Erythroblast (primary cell): ENCODE data around the gene JUNB.

Experiments
- DNase-seq, 2 experiments: peaks; one replicate each; lab custom pipeline; 2025; lab: John Stamatoyannopoulos, UW
- GATA1 ChIP-seq: IDR thresholded peaks from 2 replicates; pipeline ENCODE4 v1.6.1; 2011; ENCODE audit warnings: low read depth, mild to moderate bottlenecking, control low read depth, low read length, moderate library complexity
- POLR2A ChIP-seq: IDR thresholded peaks from 2 replicates; pipeline ENCODE4 v1.6.1; 2011; ENCODE audit warnings: mild to moderate bottlenecking, low read length

The JUNB gene

DNA sequence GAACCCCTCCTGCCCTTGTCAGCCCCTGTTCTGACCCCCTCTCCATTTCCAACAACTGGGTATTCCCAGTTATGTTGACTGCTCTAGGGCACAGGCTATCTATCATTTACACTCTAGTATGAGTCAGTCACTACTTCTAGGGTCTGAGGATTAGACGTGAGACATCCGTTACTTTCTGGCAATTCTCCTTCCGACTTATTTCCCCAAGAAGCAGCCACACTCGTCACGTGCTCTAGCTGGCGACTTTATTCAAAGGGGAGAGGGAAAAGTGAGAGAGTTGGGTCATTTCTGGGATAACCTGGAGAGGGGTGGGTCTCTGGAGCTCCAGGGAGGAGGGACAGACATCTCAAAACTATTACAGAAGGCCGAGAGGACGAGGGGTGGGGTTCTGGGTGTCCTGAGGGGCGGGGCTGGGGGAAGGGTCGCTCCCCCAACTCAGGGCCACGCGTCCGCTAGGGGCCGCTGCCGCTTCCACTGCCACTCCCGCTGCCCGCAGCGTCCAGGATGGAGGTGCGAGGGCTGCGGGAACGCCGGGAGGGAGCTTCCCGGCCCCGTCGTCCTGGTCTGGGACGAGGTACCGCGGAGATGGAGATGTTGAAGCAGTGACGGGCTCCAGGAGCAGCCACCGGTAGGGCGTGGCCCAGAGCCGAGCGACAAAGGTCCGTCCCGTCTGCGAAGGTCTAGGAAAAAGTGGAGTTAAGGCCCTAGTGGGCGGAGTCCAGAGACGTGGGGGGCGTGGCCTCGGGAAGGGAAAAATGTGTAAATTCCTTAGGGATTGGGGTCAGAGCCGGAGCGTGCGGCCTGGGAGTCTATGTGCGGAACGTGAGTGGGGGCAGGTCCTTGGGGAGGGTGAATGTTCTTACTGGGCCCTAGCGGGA is 34.2 kb downstream of the JUNB start:
- DNase-seq, result peak; percentile 44 to 55
- TF ChIP-seq GATA1, result no peak
- no peak for TF ChIP-seq POLR2A

DNA sequence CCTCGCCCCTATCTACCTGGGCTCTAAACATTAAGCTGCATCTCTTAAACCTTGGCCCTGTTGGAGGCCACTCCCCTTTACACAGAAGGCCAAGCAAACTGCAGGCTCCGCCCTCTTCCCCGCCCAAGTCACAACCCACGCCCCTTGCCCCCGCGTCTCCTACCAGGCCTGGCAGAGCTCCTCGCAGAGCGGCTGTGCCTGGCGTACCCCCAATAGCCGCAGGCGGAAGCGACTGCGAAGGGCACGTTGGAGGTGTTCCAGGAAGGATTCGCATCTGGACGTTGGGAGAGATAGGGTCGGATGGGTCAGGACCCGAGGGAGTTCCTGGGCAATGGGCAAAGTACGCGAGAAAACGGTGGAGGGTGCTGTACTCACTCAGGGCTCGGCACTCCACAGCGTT is 37.2 kb downstream of the JUNB start:
- DNase-seq, result peak; percentile 58 to 67
- TF ChIP-seq POLR2A (no peak), GATA1 (no peak)

DNA sequence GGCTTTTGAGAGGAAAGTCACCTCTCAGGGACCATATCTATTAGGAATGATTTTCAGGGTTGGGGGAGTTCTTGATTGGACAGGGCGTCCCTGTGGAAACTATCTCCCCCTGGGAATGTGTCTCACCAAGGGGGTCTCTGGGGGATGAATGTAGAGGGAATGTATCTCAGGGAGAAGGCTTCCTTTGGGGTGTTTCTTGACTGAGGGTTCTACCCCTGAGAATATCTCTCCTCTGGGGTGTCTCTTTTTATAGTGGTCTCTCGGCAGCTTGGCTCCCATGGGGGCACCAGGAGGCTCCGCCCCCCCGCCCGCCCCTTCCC is 42.1 kb downstream of the JUNB start:
- DNase-seq, result no peak
- TF ChIP-seq GATA1, result no peak
- TF ChIP-seq POLR2A, result no peak

DNA sequence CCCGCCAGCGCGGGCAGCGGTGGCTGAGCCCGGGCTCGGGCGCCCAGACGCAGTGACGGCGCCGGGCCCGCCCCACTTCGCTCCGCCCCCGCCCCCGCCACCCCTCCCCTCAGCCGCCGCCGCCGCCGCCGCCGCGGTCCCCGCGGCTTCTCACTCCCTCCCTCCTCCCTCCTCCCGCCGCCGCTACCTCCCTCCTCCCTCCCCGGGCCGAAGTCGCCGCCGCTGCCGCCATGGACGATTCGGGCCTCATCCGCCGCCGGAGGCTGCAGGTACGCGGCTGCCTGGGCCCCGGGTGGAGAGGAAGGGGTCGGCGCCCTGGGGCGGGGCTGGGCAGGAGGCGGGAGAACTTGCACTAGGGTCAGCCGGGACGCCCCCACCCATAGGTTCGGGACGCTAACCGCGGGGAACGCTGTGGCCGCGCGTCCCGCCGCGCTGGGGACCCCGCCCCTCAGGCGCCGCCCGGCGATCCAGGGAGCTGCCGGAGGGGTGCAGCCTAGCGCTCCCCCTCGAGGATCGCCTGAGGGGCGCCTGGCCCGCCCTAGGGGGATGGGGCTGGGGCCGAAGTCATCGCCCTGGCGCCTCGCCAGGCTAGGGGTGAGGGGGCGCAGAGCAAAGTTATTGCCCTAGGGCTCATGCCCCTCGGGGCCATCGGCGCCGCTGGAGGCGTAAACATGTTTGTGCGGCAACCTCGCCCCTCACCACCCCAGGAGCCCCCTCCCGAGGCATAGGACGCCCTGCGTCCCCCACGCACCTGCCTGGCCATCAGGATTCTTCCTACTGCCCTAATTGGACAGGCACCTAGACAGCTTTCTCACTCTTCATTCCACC is 42.7 kb downstream of the JUNB start:
- no peak for TF ChIP-seq POLR2A
- TF ChIP-seq GATA1, result no peak
- DNase-seq, result peak; percentile 72 to 84

DNA sequence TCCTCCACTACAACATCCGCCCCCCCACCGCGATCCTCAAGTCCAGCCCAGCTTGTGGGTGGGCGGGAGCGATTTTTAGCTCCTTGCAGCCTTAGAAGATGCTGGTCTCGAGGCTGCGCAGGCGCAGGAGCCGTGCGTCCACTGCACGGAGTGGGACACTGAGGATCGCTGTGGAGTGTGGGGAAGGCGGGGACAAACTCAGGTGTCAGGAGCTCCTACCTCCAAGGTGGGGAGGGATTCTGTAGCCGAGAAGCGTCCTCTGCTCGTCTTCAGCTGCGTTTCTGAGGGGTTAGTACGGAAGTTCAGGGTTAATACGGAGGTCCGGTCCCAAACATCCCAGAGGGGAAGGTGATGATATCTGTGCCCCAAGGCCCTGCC is 43.3 kb downstream of the JUNB start, which contains the start of gene RTBDN:
Gene RTBDN (minus strand): TSS at position 14 of the 378 bp plus-strand sequence. CDS start 4,600 bp downstream, outside the sequence.
- peak; percentile 29 to 44 for DNase-seq
- TF ChIP-seq GATA1, result no peak
- TF ChIP-seq POLR2A, result no peak

DNA sequence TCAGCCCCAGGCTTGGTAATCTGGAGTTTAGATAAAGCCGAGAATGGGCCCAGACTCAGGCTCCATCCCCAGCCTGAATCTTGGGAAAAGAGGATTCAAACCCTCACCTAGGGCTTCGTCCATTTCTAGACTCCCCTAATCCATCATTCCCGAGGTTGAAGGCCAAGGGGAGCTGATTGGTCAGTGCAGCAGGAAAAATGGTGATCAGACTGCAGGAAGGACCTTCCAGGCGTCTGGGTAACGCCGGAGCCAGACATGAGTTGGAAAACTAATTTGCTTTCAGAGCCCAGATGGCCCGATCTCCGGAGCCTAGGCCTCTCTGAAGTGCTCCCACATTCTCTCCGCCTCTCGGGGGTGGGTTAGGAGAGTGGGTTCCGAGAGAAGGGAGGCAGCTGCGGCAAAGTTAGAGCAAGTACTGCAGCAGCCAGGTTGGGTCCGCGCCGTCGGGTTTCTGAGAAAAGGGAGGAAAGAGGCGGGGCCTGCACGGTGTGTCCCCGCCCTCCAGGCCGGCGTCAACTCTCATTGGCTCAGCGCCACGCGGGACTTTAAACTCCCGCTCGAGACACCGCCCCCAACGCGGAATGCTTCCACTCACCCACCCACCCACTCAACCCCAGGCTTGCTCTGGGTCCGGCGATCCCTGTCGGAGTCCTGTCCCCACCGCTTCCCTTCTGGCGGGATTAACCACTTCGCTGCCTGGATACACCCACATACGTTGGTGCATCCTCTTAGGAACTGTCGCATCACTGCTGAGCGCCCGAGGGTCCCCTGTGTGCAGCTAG is 43.9 kb downstream of the JUNB start:
- DNase-seq, result peak; percentile 74 to 75
- no peak for TF ChIP-seq GATA1
- TF ChIP-seq POLR2A, result no peak

DNA sequence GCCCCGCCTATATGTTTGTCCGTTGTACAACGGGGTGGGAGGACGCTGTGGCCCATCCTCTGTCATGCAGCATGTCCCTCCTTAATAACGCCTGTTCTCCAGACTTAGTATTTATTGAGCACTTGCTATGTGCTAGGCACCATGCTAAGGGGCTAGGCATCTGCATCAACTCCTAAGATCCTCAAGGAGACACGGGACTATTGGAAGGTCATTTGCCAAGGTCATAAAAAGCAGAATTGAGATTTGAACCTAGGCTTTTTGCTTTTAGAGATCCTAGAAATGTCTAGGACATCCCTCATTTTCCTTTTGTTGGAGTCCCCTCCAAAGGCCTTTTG is 45.2 kb downstream of the JUNB start:
- no peak for DNase-seq
- TF ChIP-seq POLR2A (no peak), GATA1 (no peak)

DNA sequence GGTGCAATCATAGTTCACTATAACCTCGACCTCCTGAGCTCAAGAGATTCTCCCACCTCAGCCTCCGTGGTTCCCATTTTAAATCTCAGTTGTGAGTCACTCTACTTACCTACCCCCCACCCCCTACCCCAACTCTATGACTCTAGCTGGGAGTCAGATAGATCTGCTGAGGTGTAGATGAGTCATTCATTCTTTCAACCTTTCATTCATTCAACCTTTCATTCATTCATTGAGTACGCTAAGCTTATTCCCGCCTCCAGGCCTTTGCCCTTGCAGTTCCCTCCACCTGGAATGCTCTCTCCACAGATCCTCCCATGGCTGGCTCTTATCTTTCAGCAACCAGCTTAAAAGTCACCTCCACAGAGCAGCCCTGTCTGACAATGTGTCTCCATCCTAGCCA is 45.9 kb downstream of the JUNB start:
- no peak for DNase-seq
- TF ChIP-seq GATA1, result no peak
- TF ChIP-seq POLR2A, result no peak

DNA sequence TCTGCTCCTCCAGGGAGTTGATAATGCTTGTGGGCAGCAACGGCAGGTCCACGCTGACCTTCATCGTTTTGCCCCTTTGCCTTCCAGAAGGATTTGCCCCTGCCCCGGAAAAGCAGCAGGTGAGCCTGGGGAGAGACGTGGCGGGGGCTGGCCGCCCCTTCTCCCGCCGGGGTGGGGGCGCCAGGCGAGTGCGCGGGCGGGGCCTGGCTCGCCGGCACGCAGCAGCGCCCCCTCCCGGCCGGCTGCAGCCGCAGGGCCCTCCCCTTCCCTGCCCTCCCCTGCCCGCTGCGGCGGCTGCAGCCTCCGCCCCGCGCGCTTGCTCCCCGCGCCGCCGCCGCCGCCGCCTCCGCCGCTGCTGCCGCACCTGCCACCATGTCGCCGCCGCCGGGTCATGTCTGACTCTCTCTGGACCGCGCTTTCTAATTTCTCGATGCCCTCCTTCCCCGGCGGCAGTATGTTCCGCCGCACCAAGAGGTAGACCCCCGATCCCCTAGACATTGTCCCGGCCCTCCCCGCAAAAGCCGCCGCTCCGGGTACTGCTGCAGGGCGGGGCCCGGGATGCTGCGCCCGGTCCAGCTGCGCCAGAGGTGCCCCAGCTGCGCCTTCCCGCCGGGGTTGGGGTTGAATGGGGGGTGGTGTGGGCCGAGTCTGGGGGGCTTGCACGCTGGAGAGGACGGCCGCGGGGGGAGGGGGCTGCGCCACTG is 47.0 kb downstream of the JUNB start, which contains the start of gene MAST1:
Gene MAST1 (plus strand): TSS at position 334 of the 704 bp plus-strand sequence. CDS start 58 bp downstream, at position 392.
- no peak for TF ChIP-seq GATA1
- no peak for TF ChIP-seq POLR2A
- peak; percentile 83 to 91 for DNase-seq

DNA sequence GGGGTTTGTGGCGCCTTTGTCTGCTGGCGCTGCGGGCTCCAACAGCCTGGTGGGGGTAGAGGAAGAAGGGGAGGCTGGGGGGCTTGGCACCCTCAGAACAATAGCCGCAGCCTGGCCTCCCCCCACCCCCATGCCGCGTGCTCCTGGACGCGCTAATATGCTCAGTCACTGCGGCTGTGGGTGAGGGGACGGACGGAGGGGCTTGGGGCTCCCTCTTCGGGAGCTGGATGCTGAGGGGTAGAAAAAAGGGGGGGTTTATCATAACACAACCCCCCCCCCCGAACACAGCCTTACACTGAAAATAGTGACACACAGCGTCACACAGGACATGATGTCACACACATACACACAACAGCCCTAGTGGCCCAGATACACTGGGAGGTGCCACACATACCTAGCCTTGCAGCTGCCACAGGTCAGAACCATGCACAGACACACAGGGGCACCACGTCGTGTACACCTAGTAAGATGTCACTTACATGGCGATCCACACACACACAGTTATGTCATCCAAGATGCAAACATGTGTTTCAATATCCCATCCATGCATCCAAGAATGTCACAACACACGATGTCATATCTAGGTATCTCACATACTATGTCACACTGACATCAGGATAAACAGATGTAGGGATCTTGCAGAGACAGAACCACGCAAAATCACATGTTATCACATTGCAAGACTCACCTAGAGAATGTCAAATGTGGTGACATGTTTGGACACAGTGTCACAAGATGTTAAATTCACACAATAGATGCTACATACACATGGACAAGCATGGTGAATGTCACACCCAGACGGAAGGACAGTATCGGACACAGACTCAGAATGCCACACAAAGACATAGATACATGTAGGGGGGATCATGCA is 47.8 kb downstream of the JUNB start:
- TF ChIP-seq GATA1 (no peak), POLR2A (no peak)
- DNase-seq, result peak; percentile 48 to 53

DNA sequence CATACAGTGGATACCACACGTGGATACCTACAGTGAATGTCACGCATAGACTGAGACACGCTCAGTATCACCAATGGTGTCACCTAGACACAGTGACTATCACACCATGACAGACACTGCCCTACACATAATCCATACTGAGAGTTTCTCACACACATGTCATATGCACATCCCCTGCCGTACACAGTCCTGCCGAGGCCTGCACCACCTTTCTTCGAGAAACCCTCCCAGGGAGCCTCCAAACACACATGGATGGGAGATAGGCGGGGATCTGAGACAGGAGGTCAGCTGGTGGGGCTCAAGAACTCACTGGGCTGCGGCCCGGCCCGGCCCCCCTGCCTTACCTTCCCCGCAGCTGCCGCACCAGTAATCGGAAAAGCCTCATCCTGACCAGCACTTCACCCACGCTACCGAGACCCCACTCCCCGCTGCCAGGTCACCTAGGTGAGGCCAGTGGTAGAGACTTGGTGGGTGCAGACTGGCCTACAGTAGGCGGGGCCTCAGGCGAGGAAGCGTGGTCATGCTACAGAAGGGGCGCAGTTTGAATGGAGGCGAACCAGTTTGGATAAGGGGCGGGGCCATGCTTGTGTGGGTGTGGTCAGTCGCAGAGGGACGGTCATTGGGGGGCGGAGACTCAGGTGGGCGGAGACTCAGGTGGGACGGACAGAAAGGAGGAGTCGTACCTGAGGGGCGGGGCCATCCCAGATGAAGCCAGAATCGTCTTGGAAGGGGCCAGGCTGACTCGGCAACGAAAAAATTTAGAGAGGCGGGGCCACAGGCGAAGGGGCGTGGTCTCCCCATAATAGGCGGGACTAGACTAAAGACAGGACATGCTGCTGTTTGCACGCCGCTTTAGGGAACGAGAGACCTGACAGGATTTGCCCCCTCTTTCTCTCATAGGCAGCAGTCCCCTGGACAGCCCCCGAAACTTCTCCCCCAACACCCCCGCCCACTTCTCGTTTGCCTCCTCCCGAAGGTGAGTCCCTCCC is 49.1 kb downstream of the JUNB start:
- TF ChIP-seq POLR2A (no peak), GATA1 (no peak)
- peak; percentile 92 to 95 for DNase-seq
